KOPT-K1 (cell line): ENCODE measurements around the gene NELFB.

ENCODE experiments used
- H3K27ac ChIP-seq: fragments of 200-600 bp; sonication (generic); 2 replicates; pipeline ENCODE4 v1.5.1; 2016; ENCODE audit warnings: antibody characterized with exemption, mild to moderate bottlenecking, low read depth, low read length; ENCODE audit not compliant: poor library complexity, severe bottlenecking
- H3K36me3 ChIP-seq: fragments of 200-600 bp; sonication (generic); 2 replicates; pipeline ENCODE4 v1.5.1; 2017; ENCODE audit warnings: antibody characterized with exemption, mild to moderate bottlenecking, low read length, moderate library complexity; ENCODE audit not compliant: insufficient read depth
- H3K9me3 ChIP-seq: fragments of 200-600 bp; sonication (generic); 2 replicates; pipeline ENCODE4 v1.5.1; 2017; ENCODE audit warnings: antibody characterized with exemption, low read length, mild to moderate bottlenecking; ENCODE audit not compliant: insufficient read depth, poor library complexity, severe bottlenecking

The NELFB gene

DNA sequence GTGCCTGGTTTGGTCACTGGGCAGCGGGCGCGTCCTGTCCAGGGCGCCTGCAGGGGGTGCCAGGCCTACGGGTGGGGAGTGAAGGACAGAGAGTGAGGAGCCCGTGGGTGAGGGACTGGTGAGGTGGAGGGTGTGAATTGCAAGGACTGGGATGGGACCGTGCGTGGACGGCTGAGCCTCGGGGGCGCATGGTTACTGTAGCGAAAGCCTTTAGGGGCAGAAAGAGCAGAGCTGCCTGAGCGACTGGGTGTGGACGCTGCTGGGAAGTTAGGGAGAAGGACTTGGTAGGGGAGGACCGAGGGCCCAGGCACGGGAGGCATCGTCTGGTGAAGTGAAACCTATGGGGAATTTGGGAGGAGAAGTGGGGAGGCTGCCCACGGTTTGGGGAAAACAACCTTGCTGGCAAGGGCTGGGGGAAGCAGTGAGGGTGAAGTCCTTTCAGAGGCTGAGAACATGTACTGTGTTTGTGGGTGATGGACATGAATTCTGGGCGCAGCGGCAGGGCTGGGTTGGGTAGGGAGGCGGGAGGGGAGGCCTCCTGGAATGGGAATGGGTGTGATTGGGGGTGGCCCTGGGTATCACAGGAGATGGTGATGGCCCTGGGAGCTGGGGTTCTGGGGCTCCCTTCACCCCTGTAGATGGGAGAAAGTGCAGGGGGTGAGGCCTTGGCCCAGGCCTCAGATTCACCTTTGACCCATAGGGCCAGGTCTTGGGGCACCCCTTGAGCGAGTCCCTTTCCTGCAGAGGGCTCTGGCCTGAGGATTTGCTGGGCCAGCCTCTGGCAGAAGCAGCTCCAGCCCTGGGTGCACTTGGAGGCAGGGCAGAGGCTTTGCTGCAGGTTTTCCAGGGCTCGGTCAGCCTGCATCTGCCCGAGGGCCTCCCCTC is 20.7 kb downstream of the NELFB start:
- Histone ChIP-seq H3K27ac (no peak overlapping the region), H3K9me3 (no peaks in the 10 kb centered on the region), H3K36me3 (peaks cover 20% of the 10 kb centered on the region)

DNA sequence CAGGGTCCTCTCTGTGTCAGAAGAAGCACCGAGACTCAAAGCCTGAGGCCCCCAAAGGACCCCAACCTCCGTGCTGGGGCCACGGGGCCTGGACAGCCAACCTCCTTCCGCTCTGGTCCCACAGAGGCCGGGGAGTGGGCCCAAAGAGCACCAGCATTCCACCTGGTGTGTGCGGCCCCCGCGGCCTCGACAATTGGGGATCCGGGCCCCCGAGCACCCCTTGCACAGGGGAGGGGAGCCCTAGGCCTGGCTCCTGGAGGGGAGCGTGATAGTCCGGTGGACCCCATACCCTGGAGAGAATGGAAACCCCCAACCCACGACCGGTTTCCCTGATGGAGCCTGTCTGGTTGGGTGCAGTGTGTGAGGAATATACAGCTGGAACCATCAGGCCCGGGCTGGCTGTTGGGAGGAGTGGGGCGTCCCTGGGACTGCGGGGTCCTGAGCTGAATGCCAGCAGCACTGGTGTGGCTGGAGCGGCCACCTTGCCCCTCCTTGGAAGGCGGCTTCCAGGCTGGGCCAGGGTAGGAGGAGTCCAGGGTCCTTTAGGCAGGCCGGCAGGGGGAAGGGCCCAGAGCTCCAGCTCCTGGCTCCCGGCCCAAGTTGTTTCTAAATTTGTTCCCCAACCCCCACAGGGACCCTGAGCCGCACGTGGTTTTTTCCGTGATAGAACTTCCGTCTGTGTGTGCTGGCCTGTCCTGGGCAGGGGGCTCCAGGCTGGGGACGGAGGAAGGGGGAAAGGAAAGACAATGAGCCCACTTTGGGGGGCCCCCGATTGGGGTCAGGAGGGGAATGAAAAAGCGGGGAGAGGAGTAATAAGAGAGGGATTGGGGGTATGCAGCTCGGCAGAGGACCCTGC is 21.6 kb downstream of the NELFB start:
- no peaks in the 10 kb centered on the region for H3K9me3 ChIP-seq
- H3K36me3 ChIP-seq = peaks cover 20% of the 10 kb centered on the region
- H3K27ac ChIP-seq = no peak overlapping the region

DNA sequence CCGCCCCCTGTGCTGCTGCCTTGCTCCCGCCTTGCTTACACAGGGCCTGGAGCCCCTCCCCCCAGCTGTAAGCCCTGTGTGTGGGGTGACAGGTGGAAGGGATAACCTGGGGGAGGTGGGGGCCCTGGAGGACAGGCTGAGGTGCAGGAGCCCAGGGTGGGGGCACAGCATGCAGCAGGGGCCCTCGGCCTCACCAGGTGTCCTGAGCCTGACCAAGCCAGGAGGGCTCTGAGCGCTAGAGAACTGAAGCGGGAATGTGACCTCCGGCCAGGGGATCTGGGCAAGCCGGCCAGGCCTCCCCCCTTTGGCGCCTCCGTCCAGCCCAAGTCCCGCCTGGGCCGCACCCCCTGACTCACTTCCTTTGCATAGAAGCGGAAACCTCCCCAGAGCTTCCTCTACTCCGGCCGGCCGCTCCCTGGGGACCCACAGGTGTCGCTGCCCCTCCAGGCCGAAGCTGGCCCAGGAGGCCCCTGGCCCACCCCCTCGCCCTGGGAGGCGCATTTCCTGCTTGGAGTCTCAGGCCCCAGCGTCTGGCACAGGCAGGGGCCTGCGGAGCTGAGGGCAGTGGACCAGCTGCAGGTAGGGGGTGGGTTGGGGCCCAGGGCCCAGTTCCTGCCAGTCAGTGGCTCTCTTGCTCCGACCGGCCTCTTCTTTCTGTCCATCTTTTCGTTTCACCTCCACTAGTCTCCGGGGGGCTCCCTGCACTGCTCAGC is 22.4 kb downstream of the NELFB start, which contains the start of gene TOR4A:
Gene TOR4A, plus strand, starts transcription at position 398 of the 713 bp plus-strand sequence. CDS start 964 bp downstream, outside the sequence.
- Histone ChIP-seq H3K9me3 (no peaks in the 10 kb centered on the region), H3K36me3 (peaks cover 15% of the 10 kb centered on the region), H3K27ac (no peak within 1 kb of the TSS)

- no peak overlapping the region for H3K27ac ChIP-seq
- no peaks in the 10 kb centered on the region for H3K9me3 ChIP-seq
- H3K36me3 ChIP-seq = peaks cover 8% of the 10 kb centered on the region
Measured at GRCh38 chr9:137278061-137278701, 23.1 kb downstream of the NELFB start.

DNA sequence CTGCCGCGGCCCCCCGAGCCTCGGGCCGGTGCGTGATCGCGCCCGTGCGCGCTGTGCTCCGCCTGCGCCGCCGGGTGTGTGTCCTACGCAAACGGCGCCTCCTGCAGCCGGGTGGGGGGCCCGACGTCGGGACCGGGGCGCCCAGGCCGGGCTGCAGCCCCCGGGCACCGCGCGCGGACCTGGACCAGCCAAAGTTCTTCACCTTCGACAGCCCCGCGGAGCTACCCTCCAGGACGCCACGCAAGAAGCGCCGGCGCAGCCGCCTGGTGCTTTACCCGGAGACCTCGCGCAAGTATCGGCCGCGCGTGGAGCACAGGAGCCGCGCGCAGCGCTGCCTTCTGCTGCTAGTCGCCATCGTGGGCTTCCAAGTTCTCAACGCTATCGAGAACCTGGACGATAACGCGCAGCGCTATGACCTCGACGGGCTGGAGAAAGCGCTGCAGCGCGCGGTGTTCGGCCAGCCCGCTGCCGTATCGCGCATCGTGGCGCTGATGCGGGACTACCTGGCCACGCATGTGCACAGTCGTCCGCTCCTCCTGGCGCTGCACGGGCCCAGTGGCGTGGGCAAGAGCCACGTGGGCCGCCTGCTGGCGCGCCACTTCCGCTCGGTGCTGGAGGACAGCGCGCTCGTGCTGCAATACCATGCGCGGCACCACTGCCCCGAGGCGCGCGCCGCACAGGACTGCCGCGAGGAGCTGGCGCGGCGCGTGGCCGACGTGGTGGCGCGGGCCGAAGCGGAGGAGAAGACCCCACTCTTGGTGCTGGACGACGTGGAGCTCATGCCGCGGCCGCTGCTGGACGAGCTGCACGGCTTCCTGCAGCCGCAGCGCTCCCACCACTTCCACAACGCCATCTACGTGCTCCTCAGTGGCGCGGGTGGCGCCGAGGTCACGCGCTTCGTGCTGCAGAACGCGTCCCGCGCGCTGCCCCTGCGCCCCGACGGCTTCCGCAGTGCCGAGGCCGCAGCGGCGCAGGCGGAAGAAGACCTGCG is 23.9 kb downstream of the NELFB start:
- Histone ChIP-seq H3K9me3 (no peaks in the 10 kb centered on the region), H3K27ac (no peak overlapping the region), H3K36me3 (peaks cover 2% of the 10 kb centered on the region; the same call in 1 of the 2 replicates)

DNA sequence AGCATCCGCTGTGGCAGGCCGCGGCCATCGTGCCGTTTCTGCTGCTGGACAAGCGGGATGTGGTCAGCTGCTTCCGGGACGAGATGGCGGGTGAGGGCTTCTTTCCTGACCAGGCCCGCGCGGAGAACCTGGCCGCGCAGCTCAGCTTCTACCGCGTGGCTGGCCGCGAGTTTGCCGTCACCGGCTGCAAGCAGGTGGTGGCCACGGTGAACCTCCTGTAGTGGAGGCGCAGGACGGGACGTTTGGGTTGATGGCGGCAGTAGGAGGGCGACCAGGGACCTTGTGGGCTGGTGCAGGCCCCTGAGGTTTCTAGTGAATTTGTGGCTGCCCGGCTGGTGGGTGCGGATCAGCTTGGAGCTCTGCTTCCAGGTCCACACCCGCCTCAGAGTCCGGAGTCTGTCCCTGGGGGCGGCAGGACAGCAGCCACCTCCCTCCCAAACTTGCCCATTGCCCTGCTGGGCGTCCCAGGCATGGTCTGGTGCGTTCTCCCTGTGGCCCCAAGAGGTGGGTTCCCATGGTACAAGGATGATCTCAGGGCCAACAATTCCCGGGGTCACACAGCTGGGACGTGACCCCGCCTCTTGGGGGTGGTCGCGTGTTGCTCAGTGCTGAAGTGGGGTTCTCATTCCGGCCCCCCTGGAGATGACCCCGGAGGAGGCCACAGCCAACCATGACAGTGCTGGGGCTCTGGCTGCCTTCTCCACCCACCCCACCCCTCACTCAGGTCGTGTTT is 24.8 kb downstream of the NELFB start:
- no peak overlapping the region for H3K27ac ChIP-seq
- no peaks in the 10 kb centered on the region for H3K36me3 ChIP-seq
- no peaks in the 10 kb centered on the region for H3K9me3 ChIP-seq

- H3K36me3 ChIP-seq = no peaks in the 10 kb centered on the region
- H3K9me3 ChIP-seq = no peaks in the 10 kb centered on the region
- no peak overlapping the region for H3K27ac ChIP-seq
Measured at GRCh38 chr9:137280474-137281344, 25.6 kb downstream of the NELFB start.

DNA sequence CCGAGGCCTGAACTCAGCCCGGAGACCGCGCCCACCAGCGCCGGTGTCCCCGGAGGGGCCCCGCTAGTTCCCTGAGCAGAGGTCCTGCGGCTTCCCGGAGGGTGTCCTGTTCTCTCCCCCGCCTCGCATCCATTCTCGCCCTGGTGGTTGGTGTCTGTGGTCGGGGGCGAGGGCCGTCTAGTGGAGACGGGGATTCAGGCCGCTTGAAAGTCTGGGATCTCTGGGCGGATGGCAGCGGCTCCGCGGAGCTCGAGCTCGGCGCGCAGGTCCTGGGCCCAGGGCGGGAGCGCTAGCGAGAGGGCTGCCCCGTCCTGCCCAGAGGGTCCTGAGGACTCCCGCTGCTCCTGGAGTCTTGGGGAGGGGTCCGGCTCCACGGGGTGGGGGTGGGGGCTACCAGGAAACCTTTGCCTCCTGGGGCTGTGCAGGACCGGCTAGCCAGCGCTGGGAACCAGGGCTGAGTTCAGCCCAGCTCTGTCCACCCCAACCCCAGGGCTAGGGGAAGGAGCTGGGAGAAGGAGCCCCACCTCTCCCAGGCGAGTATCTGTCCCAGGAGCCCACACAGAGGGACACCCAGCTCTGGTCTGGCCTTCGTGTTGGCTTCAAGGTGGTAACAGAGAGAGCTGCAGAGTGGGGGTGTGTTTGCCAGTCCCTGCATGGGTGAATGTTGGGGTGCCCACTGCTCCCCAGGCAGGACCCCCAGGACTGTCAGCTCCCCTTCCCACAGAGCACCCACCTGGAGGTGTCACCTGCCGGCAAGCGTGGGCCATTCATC is 26.4 kb downstream of the NELFB start:
- Histone ChIP-seq H3K9me3 (no peaks in the 10 kb centered on the region), H3K36me3 (no peaks in the 10 kb centered on the region), H3K27ac (no peak overlapping the region)

GRCh38 chr9:137286975-137287383 is 31.9 kb downstream of the NELFB start:
- Histone ChIP-seq H3K36me3 (no peaks in the 10 kb centered on the region), H3K9me3 (no peaks in the 10 kb centered on the region), H3K27ac (no peak overlapping the region)

DNA sequence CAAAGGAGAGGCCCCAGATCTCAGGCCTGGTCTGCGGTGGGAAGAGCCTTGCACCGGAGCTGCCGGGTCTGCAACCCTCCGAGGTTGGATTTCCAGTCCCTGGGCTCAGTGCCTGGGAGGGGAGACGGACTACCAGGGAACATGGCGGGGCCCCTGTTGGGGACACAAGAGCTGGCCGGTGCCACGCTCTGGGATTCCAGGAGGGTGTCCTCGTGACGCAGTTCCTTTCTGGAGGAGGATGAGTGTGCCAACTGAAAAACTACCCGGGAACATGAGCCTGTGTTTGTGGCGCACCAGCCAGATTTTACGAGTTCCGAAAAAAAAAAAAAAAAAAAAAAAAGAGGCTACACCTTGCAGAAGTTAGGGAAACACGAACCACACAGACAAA is 38.0 kb downstream of the NELFB start:
- H3K27ac ChIP-seq = no peak overlapping the region
- no peaks in the 10 kb centered on the region for H3K36me3 ChIP-seq
- H3K9me3 ChIP-seq = peaks cover 5% of the 10 kb centered on the region

DNA sequence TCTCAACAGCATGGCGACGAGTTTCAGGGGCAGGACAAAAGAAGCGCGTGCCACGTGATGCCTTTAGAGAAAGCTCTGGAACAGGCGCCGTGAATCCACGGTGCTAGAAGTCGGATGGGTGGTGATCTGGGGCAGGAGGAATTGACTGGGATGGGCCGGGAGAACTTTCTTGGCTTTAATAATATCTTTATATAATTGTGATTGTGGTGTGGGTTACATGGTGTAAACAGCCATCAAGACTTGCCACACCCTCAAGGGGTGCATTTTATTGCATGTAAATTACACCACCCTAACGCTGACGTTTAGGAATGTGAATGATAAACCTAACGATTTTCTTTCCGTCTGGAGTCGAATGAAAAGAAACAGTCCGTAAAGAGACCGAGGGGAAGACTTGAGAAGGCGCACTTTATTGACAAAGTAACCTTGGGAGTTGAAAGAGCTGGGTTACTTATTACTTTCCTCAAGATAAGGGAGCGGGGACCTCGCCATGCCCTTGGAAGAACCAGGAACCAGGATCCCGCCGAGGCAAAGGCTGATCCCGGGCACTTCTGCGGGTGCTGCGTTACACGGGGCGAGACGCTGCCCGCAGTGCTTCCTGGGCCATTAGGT is 38.5 kb downstream of the NELFB start:
- Histone ChIP-seq H3K9me3 (peaks cover 5% of the 10 kb centered on the region), H3K27ac (no peak overlapping the region), H3K36me3 (no peaks in the 10 kb centered on the region)
